HG02970 (cell line): Measurements from ENCODE around the gene RALGDS.

ENCODE experiments used
- ATAC-seq: cut with Tn5 transposase; IDR thresholded peaks from one replicate; pipeline ENCODE4 v1.9.1; 2021; ENCODE audit warnings: mild to moderate bottlenecking, moderate library complexity, moderate number of reproducible peaks; ENCODE audit not compliant: unreplicated experiment, low FRiP score

The RALGDS gene

DNA sequence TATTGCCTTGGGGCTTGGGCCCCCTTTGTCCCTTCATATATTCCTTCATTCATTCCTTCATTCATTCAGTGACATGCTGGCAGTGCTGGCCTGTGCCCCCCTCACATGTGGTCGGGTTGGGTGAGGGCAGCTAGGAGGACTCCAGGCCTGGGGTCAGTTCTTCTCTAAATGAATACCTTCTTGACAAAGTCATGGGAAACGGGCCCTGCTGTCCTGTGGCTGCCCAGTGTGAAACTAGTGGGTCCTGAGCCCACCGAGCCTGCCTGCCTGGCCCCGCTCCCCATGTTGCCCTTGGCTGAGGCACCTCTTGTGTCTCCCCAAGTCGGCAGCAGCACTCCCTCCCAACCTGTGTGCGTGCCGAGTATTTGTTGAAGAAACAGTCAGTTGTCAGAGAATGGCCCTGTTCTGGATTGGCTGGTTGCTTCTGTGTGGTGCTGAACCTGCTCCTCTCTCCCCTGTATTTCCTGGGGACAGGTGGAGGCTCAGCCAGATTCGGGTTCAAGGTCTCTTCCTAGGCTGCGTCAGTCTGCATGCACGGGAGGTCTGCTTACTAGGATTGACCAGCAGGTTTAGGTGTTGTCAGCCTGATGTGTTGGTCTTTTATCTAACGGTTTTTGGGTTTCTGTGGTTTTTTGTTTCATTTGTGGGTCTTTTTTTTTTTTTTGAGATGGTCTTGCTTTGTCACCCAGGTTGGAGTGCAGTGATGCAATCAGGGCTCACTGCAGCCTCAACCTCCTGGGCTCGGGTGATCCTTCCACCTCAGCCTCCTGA lies 62.3 kb downstream of the RALGDS start:
- no peak for ATAC-seq

DNA sequence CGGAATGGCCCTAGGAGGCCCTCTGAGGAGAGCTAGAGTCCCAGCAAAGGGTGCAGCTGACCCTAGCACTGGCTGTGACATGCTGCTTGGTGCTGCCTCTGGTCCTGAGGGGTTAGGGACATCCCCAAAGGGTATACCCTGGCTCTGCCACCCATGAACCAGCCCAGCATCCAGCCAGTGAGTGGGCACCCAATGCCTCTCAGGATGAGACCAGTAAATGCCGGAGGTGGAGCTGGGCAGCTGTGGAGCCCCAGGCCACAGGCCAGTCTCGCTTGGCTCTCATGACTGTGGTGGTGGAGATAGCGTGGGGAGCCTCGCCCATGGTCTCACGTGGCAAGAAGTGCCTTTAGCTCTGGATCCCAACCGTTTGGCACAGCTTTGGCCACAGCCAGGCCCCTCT lies 63.0 kb downstream of the RALGDS start:
- no peak for ATAC-seq

DNA sequence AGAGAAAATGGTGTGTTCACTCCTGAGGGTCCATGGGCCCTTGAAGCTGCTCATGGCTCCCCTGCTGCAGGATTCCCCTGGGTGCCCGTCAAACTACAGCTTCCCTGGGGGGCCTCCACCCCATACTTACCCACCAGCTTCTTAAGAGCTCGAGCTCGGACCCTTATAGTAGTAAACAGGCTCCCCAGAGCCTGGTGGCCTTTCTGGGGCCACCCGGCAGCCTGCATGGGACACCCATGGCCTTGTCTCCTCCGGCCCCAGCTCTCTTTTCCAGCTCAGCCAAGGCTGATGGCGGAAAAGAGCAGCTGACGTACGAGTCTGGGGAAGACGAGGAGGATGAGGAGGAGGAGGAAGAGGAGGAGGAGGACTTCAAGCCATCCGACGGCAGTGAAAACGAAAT lies 63.5 kb downstream of the RALGDS start:
- ATAC-seq = no peak

DNA sequence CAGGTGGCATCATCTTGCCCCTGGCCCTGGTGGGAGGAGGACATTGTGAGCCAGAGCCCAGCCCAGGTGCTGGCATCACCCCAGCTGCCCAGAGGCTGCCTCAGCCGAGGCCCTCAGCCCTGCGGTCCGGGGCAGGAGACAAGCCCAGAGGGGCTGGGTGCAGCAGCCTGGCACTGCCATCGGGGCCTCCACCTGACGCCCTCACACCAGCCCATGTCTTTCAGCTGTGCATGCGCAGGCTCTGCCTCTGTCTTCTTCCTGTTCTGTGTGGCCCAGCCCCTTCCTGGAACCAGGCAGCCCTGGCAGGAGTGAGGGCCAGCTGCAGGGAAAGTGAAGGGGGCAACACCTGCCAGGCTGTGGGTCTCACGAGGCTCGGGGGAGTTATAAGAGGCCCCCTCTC lies 64.0 kb downstream of the RALGDS start:
- no peak for ATAC-seq

DNA sequence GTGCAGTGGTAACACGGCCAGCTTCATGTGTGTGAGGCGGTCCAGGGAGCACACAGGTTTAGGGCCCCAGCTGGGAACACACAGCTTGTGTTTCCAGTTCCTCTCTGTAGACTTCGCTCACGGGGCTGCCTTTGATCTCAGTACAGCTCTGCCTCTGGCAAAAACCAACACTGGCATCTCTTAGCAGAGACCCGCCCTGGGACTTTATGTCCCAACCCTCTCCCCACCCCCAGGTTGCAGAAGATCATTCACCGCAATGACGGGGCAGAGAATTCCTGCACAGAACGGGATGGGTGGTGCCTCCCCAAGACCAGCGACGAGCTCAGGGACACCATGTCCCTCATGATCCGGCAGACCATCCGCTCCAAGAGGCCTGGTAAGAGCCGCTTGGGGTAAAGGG lies 64.5 kb downstream of the RALGDS start:
- no peak for ATAC-seq

DNA sequence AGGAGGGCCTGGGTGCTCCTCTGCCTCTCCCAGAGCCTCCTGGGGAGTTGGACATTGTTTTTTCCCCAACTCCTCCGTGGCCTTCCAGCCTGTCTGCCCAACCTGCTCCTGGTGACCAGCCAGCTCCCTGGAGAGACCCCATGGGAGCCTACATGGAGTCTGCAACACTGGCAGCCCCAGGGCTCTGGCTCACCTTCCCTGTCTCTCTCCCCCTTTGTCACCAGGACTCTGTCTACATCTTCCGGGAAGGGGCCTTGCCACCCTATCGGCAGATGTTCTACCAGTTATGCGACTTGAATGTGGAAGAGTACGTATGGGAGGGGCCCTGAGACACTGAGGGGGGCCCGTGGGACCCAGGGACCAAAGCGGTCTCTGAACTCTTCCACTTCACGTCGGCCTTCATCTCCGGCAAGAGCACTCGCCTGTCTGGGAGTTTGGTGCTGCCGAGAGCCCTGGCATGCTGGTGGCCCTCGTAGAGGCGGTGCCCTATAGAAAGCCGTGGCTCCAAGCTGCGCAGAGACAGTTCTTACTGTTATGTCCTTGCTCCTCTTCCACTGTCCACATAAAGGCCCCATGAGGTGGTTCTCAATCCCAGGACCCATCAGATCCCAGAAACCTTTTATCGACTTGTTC lies 65.1 kb downstream of the RALGDS start:
- ATAC-seq = no peak

DNA sequence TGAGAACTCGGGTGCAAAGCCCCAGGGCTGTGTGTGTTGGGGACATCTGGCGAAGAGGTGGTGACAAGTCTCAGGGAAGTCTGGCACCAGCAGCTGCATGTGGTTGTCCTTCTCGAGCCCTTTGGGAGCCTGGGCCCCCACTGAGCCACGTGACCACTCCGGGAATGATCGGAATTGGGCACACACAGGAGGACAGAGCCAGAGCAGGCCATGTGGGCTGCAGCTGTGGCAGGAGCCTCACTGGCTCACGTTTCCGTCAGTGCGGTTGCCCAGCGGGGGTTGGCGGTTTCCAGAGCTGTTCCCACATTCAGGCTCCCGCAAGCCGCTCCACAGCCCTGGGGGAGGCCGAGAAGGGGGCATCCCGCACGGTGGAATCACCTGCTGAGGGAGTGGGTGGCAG lies 66.1 kb downstream of the RALGDS start:
- ATAC-seq = no peak

DNA sequence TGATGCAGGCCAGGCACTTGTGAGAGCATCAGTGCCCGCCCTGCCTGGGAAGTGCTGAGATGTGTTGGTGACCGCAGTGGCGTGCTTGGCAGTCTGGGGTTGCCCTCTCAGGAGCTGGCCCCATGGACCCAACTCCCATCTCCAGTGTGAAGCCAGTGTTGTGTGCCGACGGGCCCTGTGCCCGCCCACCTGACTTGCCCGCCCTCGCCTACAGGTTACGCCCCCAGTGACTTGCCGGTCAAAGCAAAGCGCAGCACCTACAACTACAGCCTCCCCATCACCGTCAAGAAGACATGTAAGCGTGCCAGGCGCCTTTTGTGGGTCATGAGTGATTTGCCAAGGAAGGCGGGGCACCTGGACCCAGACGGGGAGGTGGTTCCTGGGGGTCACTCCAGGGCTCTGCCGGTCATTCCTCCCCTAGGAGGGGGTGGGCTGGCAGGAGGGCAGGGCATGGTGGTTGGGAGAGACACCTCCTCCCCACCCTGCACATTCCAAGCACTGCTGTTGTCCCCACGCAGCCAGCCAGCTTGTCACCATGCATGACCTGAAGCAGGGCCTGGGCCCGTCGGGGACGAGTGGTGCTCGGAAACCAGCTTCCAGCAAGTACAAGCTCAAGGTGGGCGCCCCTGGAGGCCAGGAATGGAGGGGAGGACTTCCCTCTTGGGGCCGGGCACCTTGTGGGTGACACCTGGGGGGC lies 66.7 kb downstream of the RALGDS start:
- ATAC-seq = no peak

DNA sequence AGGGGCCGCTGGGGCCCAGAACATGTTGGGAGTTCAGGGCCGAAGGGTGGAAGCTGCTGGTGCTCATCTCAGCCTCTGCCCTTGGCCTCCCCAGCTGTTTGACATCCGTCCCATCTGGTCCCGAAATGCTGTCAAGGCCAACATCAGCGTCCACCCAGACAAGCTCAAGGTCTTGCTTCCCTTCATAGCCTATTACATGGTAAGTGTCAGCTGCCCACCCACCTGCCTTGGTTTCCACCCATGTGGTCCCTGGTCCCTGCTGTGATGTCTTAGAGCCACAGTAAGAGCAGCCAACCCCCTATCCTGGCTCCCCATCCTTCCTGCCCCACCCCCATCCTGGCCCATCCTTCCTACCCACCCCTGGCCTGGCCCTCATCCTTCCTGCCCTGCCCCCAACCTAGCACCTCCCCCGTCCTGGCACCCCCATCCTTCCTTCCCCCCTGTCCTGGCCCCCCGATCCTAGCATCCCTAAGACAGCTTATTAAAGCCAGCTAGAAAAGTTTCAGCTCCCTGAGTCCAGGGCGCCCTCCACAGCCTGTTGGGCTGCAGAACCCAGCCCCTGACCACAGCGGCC lies 69.0 kb downstream of the RALGDS start:
- no peak for ATAC-seq

DNA sequence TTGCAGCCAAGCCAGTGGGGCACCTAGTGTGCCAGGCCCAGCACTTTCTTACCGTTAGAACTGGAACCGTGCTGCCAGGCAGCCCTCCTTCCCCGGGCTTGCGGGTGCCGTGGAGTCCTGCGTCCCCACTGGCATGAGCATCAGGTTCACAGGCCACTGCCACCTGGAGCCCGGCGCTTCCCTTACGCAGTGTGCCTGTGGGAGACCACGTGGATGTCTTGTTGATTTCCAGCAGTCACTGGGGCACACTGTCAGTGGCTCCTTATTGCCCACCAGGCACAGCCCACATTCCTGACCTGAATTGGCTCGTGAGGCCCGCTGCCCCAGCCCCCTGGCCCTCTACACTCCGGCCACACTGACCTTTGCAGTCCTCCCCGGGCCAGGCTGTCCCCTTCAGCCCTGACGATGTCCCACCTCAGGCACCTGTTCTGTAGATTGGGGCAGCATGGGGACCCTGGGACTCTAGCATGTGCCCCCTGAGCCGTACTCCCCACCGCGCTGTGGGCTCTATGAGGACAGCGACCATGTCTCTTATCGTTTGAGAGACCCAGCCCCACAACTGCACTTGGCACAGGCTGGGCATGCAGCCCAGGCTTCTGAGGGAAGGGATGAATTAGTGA lies 69.6 kb downstream of the RALGDS start:
- no peak for ATAC-seq

DNA sequence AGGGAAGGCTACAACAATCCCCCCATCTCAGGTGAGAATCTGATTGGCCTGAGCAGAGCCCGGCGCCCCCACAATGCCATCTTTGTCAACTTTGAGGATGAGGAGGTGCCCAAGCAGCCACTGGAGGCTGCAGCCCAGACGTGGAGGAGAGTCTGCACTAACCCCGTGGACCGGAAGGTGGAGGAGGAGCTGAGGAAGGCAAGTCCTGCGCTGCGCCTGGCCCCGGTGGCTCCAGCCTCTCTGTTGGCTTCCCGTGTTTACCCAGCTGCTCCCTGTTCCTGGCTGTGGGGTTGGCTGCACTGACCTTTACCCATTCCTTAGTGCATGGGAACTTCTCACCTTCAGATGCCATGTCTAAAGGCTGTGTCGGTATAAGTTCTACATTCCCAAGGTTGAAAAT lies 70.3 kb downstream of the RALGDS start:
- no peak for ATAC-seq

DNA sequence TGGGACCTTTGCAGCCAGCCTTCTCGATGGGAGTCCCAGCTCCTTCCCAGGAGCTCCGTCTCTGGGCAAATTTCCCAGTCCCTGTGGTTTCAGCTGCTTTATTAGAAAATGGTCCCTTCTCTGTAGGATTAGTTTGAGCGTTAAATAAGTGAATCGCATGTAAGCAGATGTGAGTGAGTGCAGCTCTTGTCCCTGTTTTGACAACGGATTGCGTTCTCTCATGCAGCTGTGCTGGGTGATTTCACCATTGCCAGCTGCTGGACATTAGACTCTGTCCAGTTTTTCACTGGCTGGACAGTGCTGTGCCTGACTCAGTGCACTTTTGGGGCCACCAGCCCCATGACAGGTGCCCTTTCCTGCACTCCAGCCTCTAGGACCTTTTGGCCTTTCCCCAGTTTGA lies 70.9 kb downstream of the RALGDS start:
- no peak for ATAC-seq

DNA sequence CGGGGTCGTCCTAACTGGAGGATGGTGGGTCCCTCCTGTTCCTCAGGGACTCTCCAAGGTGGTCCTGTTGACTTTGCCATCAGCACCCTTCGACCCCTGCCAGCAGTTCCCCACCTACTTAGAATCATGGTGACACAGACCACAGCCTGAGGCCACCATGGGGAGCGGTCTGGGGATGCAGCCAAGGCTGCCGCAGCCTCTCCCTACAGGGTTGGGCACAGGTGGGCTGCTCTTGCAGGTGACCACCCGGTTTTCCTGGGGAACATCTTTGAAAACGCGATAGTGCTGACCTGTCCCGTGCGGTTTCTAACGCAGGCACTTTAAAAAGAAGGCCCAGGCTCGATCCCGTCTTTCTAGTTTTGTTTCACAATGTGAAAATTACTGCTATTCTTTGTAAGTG lies 72.0 kb downstream of the RALGDS start:
- no peak for ATAC-seq

DNA sequence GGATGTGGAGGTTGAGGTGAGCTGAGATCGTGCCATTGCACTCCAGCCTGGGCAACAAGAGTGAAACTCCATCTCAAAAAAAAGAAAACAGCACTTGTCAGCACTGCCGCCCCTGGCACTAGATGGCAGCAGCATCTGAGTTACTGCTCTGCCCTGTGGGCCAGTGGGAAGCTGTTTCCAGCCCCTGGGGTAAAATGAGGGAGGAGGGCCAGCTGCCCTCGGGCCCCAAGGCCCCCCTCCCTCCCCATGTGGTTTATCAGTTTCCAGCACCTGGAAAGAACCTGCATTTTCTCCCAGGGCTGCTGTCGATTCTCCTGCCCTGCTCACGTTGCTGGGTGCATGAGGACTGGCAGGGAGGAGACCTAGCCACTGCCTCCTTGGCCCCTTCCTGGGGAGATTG lies 72.4 kb downstream of the RALGDS start:
- ATAC-seq = no peak
